HEK293 (cell line): ENCODE results near the gene OXGR1.

Experiments used
- CTCF ChIA-PET: fragments of 350-600 bp; formaldehyde crosslinking; extraction: SDS; loops from one replicate; lab custom pipeline; 2021; ENCODE audit warnings: antibody characterized with exemption; lab: Yijun Ruan, JAX
- POLR2A ChIA-PET: fragments of 300-600 bp; formaldehyde crosslinking; extraction: SDS; loops from one replicate; lab custom pipeline; 2020; ENCODE audit warnings: antibody characterized with exemption, inconsistent platforms; lab: Yijun Ruan, JAX
- H3K27ac ChIP-seq: fragments of 200-500 bp; sonication (Bioruptor generic); 2 replicates; pipeline ENCODE4 v1.5.1; 2014; ENCODE audit warnings: low read depth, low read length, control low read depth, inconsistent platforms; ENCODE audit errors: extremely low read depth
- H3K36me3 ChIP-seq, 2 experiments: fragments of 200-500 bp in 1 of 2; sonication (Bioruptor generic) in 1 of 2; 1 replicate in 1 of 2; 2 replicates in 1 of 2; pipeline ENCODE4 v1.5.1; 2014 to 2017; ENCODE audit warnings: inconsistent platforms in 2 of 2, low read length in 2 of 2; ENCODE audit not compliant: control insufficient read depth in 2 of 2, insufficient read depth in 1 of 2
- H3K4me1 ChIP-seq: fragments of 200-500 bp; sonication (Bioruptor generic); 2 replicates; pipeline ENCODE4 v1.5.1; 2014; ENCODE audit warnings: mild to moderate bottlenecking, low read length, inconsistent platforms; ENCODE audit not compliant: control insufficient read depth, insufficient read depth
- H3K4me3 ChIP-seq: 2 replicates; pipeline ENCODE4 v1.5.1; 2011; ENCODE audit warnings: low read depth, mild to moderate bottlenecking, control low read depth, low read length, moderate library complexity
- H3K9me3 ChIP-seq: fragments of 200-500 bp; sonication (Bioruptor generic); 2 replicates; pipeline ENCODE4 v1.5.1; 2014; ENCODE audit warnings: low read depth, low read length, inconsistent platforms; ENCODE audit not compliant: control insufficient read depth, insufficient read depth
- GLIS1 ChIP-seq: fragments of 450-650 bp; formaldehyde crosslinking; IDR thresholded peaks from 2 replicates; pipeline ENCODE4 v1.5.1; 2016; ENCODE audit warnings: missing biosample characterization, missing genetic modification characterization
- OSR2 ChIP-seq: fragments of 450-650 bp; formaldehyde crosslinking; IDR thresholded peaks from 2 replicates; pipeline ENCODE4 v1.5.1; 2016; ENCODE audit warnings: missing biosample characterization, missing genetic modification characterization
- SETDB1 ChIP-seq: IDR thresholded peaks from one replicate; pipeline ENCODE4 v1.6.1; 2017; ENCODE audit warnings: mild to moderate bottlenecking, low read length, moderate library complexity, mixed read lengths; ENCODE audit not compliant: insufficient read length
- ZNF133 ChIP-seq: fragments of 450-650 bp; formaldehyde crosslinking; IDR thresholded peaks from 2 replicates; pipeline ENCODE4 v1.5.1; 2016; ENCODE audit warnings: missing biosample characterization, missing genetic modification characterization
- ZNF138 ChIP-seq: fragments of 450-650 bp; formaldehyde crosslinking; IDR thresholded peaks from 2 replicates; pipeline ENCODE4 v1.5.1; 2016; ENCODE audit warnings: missing biosample characterization, missing genetic modification characterization, borderline replicate concordance
- ZNF174 ChIP-seq: fragments of 450-650 bp; formaldehyde crosslinking; IDR thresholded peaks from 2 replicates; pipeline ENCODE4 v1.5.0; 2017; ENCODE audit warnings: missing biosample characterization, mild to moderate bottlenecking, missing genetic modification characterization
- ZNF2 ChIP-seq: fragments of 450-650 bp; formaldehyde crosslinking; IDR thresholded peaks from 2 replicates; pipeline ENCODE4 v1.5.1; 2016; ENCODE audit warnings: missing biosample characterization, missing genetic modification characterization
- ZNF223 ChIP-seq: fragments of 450-650 bp; formaldehyde crosslinking; IDR thresholded peaks from 2 replicates; pipeline ENCODE4 v1.5.1; 2016; ENCODE audit warnings: missing biosample characterization, missing genetic modification characterization
- ZNF521 ChIP-seq: fragments of 450-650 bp; formaldehyde crosslinking; IDR thresholded peaks from 2 replicates; pipeline ENCODE4 v1.5.1; 2017; ENCODE audit warnings: missing biosample characterization, mild to moderate bottlenecking, missing genetic modification characterization
- ZNF585B ChIP-seq: fragments of 450-650 bp; formaldehyde crosslinking; IDR thresholded peaks from 2 replicates; pipeline ENCODE4 v1.5.1; 2016; ENCODE audit warnings: missing biosample characterization, missing genetic modification characterization
- ZNF629 ChIP-seq: fragments of 450-650 bp; formaldehyde crosslinking; IDR thresholded peaks from 2 replicates; pipeline ENCODE4 v1.5.1; 2017; ENCODE audit warnings: missing biosample characterization, missing genetic modification characterization
- ZNF660 ChIP-seq: fragments of 450-650 bp; IDR thresholded peaks from 2 replicates; pipeline ENCODE4 v1.5.1; 2018; ENCODE audit warnings: missing biosample characterization, mild to moderate bottlenecking, missing genetic modification characterization
- TF ChIP-seq, protein P1 (sequence below): fragments of 450-650 bp; formaldehyde crosslinking; IDR thresholded peaks from 2 replicates; pipeline ENCODE4 v1.5.1; 2016; ENCODE audit warnings: missing biosample characterization, missing genetic modification characterization, low read depth
- TF ChIP-seq, protein P2 (sequence below): fragments of 450-650 bp; formaldehyde crosslinking; IDR thresholded peaks from 2 replicates; pipeline ENCODE4 v1.5.1; 2016; ENCODE audit warnings: missing biosample characterization, missing genetic modification characterization, borderline replicate concordance
- TF ChIP-seq, protein P3 (sequence below): fragments of 450-650 bp; formaldehyde crosslinking; IDR thresholded peaks from 2 replicates; pipeline ENCODE4 v1.5.1; 2016; ENCODE audit warnings: missing biosample characterization, missing genetic modification characterization
- TF ChIP-seq, protein P4 (sequence below): fragments of 450-650 bp; formaldehyde crosslinking; IDR thresholded peaks from 2 replicates; pipeline ENCODE4 v1.5.1; 2016; ENCODE audit warnings: missing biosample characterization, missing genetic modification characterization, low read depth
- TF ChIP-seq, protein P5 (sequence below): fragments of 450-650 bp; formaldehyde crosslinking; IDR thresholded peaks from 2 replicates; pipeline ENCODE4 v1.5.1; 2016; ENCODE audit warnings: missing biosample characterization, missing genetic modification characterization

Gene OXGR1

DNA sequence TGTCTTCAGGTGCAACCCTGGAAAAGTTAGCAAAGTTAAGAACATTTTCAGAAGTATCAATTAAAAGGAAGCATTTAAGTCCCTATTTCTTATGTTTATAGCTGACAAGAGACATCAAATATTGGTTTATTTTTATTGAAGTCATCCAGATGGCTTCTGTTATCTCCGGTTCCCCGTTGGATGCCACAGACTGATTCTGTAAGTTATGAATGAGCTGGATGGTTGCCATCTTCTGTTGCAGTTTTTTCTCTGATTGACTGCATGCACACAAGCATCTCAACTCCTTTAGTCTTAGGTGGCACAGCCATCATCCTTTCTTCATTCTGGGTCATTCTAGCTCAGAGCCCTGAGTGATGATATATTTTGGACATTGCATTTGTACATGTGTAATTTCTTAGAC, 10.6 kb upstream of the OXGR1 start:
- TF ChIP-seq, protein P1, sequence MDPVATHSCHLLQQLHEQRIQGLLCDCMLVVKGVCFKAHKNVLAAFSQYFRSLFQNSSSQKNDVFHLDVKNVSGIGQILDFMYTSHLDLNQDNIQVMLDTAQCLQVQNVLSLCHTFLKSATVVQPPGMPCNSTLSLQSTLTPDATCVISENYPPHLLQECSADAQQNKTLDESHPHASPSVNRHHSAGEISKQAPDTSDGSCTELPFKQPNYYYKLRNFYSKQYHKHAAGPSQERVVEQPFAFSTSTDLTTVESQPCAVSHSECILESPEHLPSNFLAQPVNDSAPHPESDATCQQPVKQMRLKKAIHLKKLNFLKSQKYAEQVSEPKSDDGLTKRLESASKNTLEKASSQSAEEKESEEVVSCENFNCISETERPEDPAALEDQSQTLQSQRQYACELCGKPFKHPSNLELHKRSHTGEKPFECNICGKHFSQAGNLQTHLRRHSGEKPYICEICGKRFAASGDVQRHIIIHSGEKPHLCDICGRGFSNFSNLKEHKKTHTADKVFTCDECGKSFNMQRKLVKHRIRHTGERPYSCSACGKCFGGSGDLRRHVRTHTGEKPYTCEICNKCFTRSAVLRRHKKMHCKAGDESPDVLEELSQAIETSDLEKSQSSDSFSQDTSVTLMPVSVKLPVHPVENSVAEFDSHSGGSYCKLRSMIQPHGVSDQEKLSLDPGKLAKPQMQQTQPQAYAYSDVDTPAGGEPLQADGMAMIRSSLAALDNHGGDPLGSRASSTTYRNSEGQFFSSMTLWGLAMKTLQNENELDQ = no peak
- no peak for TF ChIP-seq ZNF585B (tag by site-specific recombination)
- TF ChIP-seq, protein P2, sequence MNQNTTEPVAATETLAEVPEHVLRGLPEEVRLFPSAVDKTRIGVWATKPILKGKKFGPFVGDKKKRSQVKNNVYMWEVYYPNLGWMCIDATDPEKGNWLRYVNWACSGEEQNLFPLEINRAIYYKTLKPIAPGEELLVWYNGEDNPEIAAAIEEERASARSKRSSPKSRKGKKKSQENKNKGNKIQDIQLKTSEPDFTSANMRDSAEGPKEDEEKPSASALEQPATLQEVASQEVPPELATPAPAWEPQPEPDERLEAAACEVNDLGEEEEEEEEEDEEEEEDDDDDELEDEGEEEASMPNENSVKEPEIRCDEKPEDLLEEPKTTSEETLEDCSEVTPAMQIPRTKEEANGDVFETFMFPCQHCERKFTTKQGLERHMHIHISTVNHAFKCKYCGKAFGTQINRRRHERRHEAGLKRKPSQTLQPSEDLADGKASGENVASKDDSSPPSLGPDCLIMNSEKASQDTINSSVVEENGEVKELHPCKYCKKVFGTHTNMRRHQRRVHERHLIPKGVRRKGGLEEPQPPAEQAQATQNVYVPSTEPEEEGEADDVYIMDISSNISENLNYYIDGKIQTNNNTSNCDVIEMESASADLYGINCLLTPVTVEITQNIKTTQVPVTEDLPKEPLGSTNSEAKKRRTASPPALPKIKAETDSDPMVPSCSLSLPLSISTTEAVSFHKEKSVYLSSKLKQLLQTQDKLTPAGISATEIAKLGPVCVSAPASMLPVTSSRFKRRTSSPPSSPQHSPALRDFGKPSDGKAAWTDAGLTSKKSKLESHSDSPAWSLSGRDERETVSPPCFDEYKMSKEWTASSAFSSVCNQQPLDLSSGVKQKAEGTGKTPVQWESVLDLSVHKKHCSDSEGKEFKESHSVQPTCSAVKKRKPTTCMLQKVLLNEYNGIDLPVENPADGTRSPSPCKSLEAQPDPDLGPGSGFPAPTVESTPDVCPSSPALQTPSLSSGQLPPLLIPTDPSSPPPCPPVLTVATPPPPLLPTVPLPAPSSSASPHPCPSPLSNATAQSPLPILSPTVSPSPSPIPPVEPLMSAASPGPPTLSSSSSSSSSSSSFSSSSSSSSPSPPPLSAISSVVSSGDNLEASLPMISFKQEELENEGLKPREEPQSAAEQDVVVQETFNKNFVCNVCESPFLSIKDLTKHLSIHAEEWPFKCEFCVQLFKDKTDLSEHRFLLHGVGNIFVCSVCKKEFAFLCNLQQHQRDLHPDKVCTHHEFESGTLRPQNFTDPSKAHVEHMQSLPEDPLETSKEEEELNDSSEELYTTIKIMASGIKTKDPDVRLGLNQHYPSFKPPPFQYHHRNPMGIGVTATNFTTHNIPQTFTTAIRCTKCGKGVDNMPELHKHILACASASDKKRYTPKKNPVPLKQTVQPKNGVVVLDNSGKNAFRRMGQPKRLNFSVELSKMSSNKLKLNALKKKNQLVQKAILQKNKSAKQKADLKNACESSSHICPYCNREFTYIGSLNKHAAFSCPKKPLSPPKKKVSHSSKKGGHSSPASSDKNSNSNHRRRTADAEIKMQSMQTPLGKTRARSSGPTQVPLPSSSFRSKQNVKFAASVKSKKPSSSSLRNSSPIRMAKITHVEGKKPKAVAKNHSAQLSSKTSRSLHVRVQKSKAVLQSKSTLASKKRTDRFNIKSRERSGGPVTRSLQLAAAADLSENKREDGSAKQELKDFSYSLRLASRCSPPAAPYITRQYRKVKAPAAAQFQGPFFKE (tag by site-specific recombination) = no peak
- TF ChIP-seq, protein P3, sequence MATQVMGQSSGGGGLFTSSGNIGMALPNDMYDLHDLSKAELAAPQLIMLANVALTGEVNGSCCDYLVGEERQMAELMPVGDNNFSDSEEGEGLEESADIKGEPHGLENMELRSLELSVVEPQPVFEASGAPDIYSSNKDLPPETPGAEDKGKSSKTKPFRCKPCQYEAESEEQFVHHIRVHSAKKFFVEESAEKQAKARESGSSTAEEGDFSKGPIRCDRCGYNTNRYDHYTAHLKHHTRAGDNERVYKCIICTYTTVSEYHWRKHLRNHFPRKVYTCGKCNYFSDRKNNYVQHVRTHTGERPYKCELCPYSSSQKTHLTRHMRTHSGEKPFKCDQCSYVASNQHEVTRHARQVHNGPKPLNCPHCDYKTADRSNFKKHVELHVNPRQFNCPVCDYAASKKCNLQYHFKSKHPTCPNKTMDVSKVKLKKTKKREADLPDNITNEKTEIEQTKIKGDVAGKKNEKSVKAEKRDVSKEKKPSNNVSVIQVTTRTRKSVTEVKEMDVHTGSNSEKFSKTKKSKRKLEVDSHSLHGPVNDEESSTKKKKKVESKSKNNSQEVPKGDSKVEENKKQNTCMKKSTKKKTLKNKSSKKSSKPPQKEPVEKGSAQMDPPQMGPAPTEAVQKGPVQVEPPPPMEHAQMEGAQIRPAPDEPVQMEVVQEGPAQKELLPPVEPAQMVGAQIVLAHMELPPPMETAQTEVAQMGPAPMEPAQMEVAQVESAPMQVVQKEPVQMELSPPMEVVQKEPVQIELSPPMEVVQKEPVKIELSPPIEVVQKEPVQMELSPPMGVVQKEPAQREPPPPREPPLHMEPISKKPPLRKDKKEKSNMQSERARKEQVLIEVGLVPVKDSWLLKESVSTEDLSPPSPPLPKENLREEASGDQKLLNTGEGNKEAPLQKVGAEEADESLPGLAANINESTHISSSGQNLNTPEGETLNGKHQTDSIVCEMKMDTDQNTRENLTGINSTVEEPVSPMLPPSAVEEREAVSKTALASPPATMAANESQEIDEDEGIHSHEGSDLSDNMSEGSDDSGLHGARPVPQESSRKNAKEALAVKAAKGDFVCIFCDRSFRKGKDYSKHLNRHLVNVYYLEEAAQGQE (tag by site-specific recombination) = no peak
- TF ChIP-seq SETDB1 = no peak
- no peak for TF ChIP-seq ZNF174 (tag by site-specific recombination)
- no peak for TF ChIP-seq ZNF223 (tag by site-specific recombination)
- TF ChIP-seq ZNF660 (tag by site-specific recombination) = no peak
- TF ChIP-seq OSR2 (tag by site-specific recombination) = no peak
- TF ChIP-seq ZNF133 = no peak
- TF ChIP-seq, protein P4, sequence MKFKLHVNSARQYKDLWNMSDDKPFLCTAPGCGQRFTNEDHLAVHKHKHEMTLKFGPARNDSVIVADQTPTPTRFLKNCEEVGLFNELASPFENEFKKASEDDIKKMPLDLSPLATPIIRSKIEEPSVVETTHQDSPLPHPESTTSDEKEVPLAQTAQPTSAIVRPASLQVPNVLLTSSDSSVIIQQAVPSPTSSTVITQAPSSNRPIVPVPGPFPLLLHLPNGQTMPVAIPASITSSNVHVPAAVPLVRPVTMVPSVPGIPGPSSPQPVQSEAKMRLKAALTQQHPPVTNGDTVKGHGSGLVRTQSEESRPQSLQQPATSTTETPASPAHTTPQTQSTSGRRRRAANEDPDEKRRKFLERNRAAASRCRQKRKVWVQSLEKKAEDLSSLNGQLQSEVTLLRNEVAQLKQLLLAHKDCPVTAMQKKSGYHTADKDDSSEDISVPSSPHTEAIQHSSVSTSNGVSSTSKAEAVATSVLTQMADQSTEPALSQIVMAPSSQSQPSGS = no peak
- TF ChIP-seq GLIS1 (tag by site-specific recombination) = no peak
- TF ChIP-seq, protein P5, sequence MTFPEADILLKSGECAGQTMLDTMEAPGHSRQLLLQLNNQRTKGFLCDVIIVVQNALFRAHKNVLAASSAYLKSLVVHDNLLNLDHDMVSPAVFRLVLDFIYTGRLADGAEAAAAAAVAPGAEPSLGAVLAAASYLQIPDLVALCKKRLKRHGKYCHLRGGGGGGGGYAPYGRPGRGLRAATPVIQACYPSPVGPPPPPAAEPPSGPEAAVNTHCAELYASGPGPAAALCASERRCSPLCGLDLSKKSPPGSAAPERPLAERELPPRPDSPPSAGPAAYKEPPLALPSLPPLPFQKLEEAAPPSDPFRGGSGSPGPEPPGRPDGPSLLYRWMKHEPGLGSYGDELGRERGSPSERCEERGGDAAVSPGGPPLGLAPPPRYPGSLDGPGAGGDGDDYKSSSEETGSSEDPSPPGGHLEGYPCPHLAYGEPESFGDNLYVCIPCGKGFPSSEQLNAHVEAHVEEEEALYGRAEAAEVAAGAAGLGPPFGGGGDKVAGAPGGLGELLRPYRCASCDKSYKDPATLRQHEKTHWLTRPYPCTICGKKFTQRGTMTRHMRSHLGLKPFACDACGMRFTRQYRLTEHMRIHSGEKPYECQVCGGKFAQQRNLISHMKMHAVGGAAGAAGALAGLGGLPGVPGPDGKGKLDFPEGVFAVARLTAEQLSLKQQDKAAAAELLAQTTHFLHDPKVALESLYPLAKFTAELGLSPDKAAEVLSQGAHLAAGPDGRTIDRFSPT = no peak
- TF ChIP-seq ZNF138 (tag by site-specific recombination) = no peak
- no peak for TF ChIP-seq ZNF2
- TF ChIP-seq ZNF629 (tag by site-specific recombination) = no peak
- TF ChIP-seq ZNF521 (tag by site-specific recombination) = no peak
- Histone ChIP-seq H3K4me3 (no peak overlapping the region), H3K9me3 (no peaks in the 10 kb centered on the region), H3K4me1 (no peaks in the 10 kb centered on the region), H3K27ac (no peak overlapping the region), H3K36me3 (no peaks in the 10 kb centered on the region)
- POLR2A ChIA-PET = no interaction called here
- CTCF ChIA-PET = interaction anchor here (0.5 to 2.2 kb wide), 4 partner anchors 13 to 795 kb away, joined by 3 to 14 read pairs (median 4); no protein-coding TSS in a partner anchor
